CD4-positive, alpha-beta T cell (primary cell): ENCODE results near the gene PHF12. TPM values are rescaled to one million over a fixed set of nuclear protein-coding genes. Genes with fewer than 3 reads are reported as not detected.

ENCODE experiments used
- microRNA-seq: library from miRNA; unstranded; fragments of <30 nt; microRNA quantifications from one replicate; pipeline ENCODE4 v1.2.0, GENCODE V29; 2021; ENCODE audit warnings: borderline microRNAs expressed, borderline replicate concordance
- total RNA-seq, 174 experiments: library from RNA in 2 of 174; stranded (reverse) in 2 of 174; gene quantifications; one replicate each; pipeline ENCODE4 v1.2.3 and lab custom pipeline; 2021 to 2026

The PHF12 gene
- total RNA-seq, 2 experiments from 2014 or later = 232 to 247 TPM

Small RNA genes within 50 kb of the gene (microRNA-seq; reads per million reads assigned to microRNA genes)
- not detected for gene MIR451B

Other genes starting within 250 kb of the PHF12 start
- 1 to 10 TPM; 3.5 to 4.1 TPM for gene PROCA1, start 239.6 kb downstream of the PHF12 start, total RNA-seq
- 10 to 100 TPM; 20.7 to 21.3 TPM for gene RAB34, start 233.7 kb downstream of the PHF12 start, total RNA-seq
- gene RPL23A, start 231.5 kb downstream of the PHF12 start, total RNA-seq = 1,000 to 10,000 TPM; 3,393 to 3,457 TPM
- under 1 TPM; 0.39 to 0.60 TPM for gene TLCD1, start 225.3 kb downstream of the PHF12 start, total RNA-seq
- gene NEK8, start 222.7 kb downstream of the PHF12 start, total RNA-seq = 1 to 10 TPM; 4.7 to 5.2 TPM
- 100 to 1,000 TPM; 411 to 416 TPM for gene TRAF4, start 207.5 kb downstream of the PHF12 start, total RNA-seq
- 10 to 100 TPM; 17.3 to 17.5 TPM for gene FAM222B, start 108.7 kb downstream of the PHF12 start, total RNA-seq
- gene ERAL1, start 96.5 kb downstream of the PHF12 start, total RNA-seq = 10 to 100 TPM; 15.6 to 16.8 TPM
- gene FLOT2, start 53.8 kb downstream of the PHF12 start, total RNA-seq = 10 to 100 TPM; 79.7 to 85.1 TPM
- gene DHRS13, start 48.4 kb downstream of the PHF12 start, total RNA-seq = 10 to 100 TPM; 33.5 to 34.3 TPM
- under 1 TPM in 1 of 2 experiments, not detected in 1; 0.31 TPM for gene SEZ6, start 54.5 kb upstream of the PHF12 start, total RNA-seq
- gene PIPOX, start 91.6 kb upstream of the PHF12 start, total RNA-seq = 1 to 10 TPM; 2.4 to 4.4 TPM
- gene MYO18A, start 228.9 kb upstream of the PHF12 start, total RNA-seq = 10 to 100 TPM; 87.0 to 90.1 TPM